ENCODE results near the gene RPTOR.

Gene RPTOR

GRCh38 chr17:80850109-80850508 is 305.5 kb downstream of the RPTOR start:
- Mint-ChIP-seq H3K36me3 (ENCODE audit: low read depth) (peaks cover 38% of the 10 kb centered on the region), H3K4me1 (peaks cover 55% of the 10 kb centered on the region), H3K27me3 (no peaks in the 10 kb centered on the region), H3K27ac (peak overlapping the region; percentile 0), H3K9me3 (no peaks in the 10 kb centered on the region), H3K4me3 (no peak overlapping the region)
- DNase-seq (no peak), ATAC-seq (no peak)

- H3K4me1 Mint-ChIP-seq, result peaks cover 56% of the 10 kb centered on the region
- peak overlapping the region; percentile 0 for H3K27ac Mint-ChIP-seq
- ATAC-seq, result no peak
- no peaks in the 10 kb centered on the region for H3K9me3 Mint-ChIP-seq
- no peak overlapping the region for H3K4me3 Mint-ChIP-seq
- no peaks in the 10 kb centered on the region for H3K27me3 Mint-ChIP-seq
- DNase-seq, result no peak
- H3K36me3 Mint-ChIP-seq (ENCODE audit: low read depth), result peaks cover 39% of the 10 kb centered on the region
Observed at GRCh38 chr17:80850817-80851216, 306.2 kb downstream of the RPTOR start.

GRCh38 chr17:80851277-80851925 is 306.8 kb downstream of the RPTOR start:
- no peak overlapping the region for H3K4me3 Mint-ChIP-seq
- peak overlapping the region; percentile 4 for H3K27ac Mint-ChIP-seq
- H3K9me3 Mint-ChIP-seq, result no peaks in the 10 kb centered on the region
- H3K4me1 Mint-ChIP-seq, result peaks cover 56% of the 10 kb centered on the region
- no peaks in the 10 kb centered on the region for H3K27me3 Mint-ChIP-seq
- DNase-seq (no peak), ATAC-seq (no peak)
- H3K36me3 Mint-ChIP-seq (ENCODE audit: low read depth), result peaks cover 42% of the 10 kb centered on the region

GRCh38 chr17:80852476-80853015 is 307.9 kb downstream of the RPTOR start:
- peaks cover 56% of the 10 kb centered on the region for H3K4me1 Mint-ChIP-seq
- H3K27ac Mint-ChIP-seq, result no peak overlapping the region
- H3K4me3 Mint-ChIP-seq, result no peak overlapping the region
- no peak for ATAC-seq
- peaks cover 40% of the 10 kb centered on the region for H3K36me3 Mint-ChIP-seq (ENCODE audit: low read depth)
- H3K27me3 Mint-ChIP-seq, result no peaks in the 10 kb centered on the region
- DNase-seq, result no peak
- no peaks in the 10 kb centered on the region for H3K9me3 Mint-ChIP-seq

GRCh38 chr17:80853076-80853475 is 308.4 kb downstream of the RPTOR start:
- Mint-ChIP-seq H3K4me1 (peaks cover 56% of the 10 kb centered on the region), H3K9me3 (no peaks in the 10 kb centered on the region), H3K27me3 (no peaks in the 10 kb centered on the region), H3K27ac (no peak overlapping the region), H3K36me3 (ENCODE audit: low read depth) (peaks cover 35% of the 10 kb centered on the region), H3K4me3 (no peak overlapping the region)
- ATAC-seq (no peak), DNase-seq (no peak)

DNA sequence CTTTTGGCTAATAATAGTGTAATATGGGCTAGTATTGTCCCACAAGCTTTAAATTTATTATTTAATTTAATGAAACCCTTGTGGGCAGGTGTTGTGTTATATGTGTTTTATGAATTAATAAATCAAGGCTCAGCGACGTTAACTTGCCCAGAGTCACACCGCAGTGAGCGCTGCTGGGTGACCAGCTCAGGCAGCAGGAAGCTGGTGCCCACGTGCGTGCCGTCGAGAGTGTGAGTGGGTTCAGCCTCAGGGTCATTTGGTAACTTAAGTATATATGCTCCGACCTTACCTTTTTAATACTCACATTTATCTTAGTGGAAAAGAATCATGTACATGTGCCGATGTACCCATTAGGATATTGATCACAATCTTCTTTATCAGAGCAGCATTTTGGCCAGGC is 309.6 kb downstream of the RPTOR start:
- H3K27ac Mint-ChIP-seq, result peak overlapping the region; percentile 34
- H3K36me3 Mint-ChIP-seq (ENCODE audit: low read depth), result peaks cover 33% of the 10 kb centered on the region
- H3K9me3 Mint-ChIP-seq, result no peaks in the 10 kb centered on the region
- no peak overlapping the region for H3K4me3 Mint-ChIP-seq
- H3K4me1 Mint-ChIP-seq, result peaks cover 56% of the 10 kb centered on the region
- DNase-seq, result no peak
- no peaks in the 10 kb centered on the region for H3K27me3 Mint-ChIP-seq
- no peak for ATAC-seq

DNA sequence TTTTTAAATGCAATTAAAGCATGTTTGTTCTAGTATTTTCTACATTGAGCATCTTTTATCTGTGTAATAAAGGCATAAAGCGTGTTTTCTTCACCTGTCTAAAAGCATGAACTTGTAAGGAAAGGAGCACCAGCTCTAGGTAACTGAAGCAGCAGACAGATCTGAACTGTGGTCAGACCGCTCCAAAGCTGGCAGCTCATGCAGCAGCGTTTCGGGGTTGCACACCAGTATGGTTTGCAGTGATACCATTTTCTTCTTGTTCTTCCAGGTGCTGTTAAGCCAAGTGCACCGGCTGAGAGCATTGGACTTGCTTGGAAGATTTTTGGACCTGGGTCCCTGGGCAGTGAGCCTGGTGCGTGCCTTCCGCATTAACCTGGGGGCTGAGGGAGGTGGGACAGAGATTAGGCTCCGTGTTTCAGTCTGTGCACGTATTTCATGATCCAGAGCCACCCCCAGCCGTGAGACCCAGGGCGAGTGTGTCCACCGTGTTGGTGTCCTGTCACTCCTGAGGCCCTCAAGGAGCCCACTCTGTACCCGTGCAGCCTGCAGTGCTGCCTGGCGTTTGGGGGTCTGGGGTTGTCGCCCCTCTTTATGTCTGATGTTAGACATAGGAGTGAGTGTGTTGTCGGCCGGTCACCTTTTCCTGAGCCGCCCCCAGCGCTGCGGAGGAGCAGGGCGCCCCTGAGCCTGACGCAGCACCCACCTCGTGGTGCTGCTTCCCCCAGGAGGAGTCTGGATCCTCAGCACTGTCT is 310.7 kb downstream of the RPTOR start:
- peaks cover 58% of the 10 kb centered on the region for H3K4me1 Mint-ChIP-seq
- peaks cover 28% of the 10 kb centered on the region for H3K36me3 Mint-ChIP-seq (ENCODE audit: low read depth)
- peak overlapping the region; percentile 97 for H3K27ac Mint-ChIP-seq
- DNase-seq (no peak), ATAC-seq (no peak)
- no peaks in the 10 kb centered on the region for H3K9me3 Mint-ChIP-seq
- no peak overlapping the region for H3K4me3 Mint-ChIP-seq
- no peaks in the 10 kb centered on the region for H3K27me3 Mint-ChIP-seq

DNA sequence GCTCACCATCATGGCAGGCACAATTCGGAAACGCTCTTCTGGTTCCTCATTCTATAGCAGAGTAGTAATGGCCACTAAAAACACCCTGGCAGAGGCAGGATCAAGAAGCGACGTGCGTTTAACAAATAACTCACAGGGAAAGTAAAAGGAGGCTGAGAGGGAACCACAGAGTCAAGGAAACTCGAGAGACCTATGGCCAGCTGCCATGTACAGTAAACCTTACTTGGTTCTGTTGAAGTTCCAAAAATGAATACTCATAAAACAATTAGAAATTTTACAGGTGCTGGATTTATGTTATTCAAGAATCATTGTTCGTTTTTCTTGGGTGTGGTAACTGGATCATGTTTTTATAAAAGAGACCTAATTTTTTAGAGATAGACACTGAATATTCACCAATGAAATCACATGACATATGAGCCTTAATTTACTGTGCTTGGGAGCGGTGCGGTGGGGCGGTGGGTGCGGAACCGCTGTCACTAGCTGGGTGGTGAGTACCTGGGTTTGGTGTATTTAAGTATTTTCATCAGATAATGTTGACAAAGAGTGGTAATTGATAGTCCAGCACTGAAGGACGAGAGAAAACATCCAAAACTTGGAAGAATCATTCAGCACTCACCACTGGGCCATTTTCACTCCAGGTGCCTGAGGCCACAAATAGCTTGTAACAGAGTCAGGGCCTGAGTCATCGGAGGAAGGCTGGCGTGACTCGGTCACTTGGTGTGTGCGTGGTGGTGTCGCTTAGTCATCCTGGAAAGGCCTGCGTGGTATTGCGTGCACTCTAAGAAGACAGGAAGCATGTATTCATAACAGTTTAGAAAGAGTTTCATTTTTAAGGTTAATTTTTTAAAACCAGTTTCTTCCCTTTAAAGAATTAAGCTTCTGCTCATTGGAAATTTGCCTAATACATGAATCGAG is 311.6 kb downstream of the RPTOR start:
- peak; percentile 82 for DNase-seq
- Mint-ChIP-seq H3K36me3 (ENCODE audit: low read depth) (peaks cover 31% of the 10 kb centered on the region), H3K27me3 (no peaks in the 10 kb centered on the region), H3K9me3 (no peaks in the 10 kb centered on the region), H3K27ac (peak overlapping the region; percentile 97), H3K4me1 (peaks cover 65% of the 10 kb centered on the region), H3K4me3 (peak overlapping the region; percentile 55)
- peak; percentile 98 for ATAC-seq

GRCh38 chr17:80856863-80857755 is 312.5 kb downstream of the RPTOR start:
- no peak for DNase-seq
- peak overlapping the region; percentile 55 for H3K4me3 Mint-ChIP-seq
- no peaks in the 10 kb centered on the region for H3K27me3 Mint-ChIP-seq
- H3K4me1 Mint-ChIP-seq, result peaks cover 71% of the 10 kb centered on the region
- peak; percentile 16 for ATAC-seq
- peak overlapping the region; percentile 97 for H3K27ac Mint-ChIP-seq
- peaks cover 40% of the 10 kb centered on the region for H3K36me3 Mint-ChIP-seq (ENCODE audit: low read depth)
- H3K9me3 Mint-ChIP-seq, result no peaks in the 10 kb centered on the region

- Mint-ChIP-seq H3K4me3 (no peak overlapping the region), H3K4me1 (peaks cover 77% of the 10 kb centered on the region)
Observed at GRCh38 chr17:80857756-80858171, 313.1 kb downstream of the RPTOR start.

DNA sequence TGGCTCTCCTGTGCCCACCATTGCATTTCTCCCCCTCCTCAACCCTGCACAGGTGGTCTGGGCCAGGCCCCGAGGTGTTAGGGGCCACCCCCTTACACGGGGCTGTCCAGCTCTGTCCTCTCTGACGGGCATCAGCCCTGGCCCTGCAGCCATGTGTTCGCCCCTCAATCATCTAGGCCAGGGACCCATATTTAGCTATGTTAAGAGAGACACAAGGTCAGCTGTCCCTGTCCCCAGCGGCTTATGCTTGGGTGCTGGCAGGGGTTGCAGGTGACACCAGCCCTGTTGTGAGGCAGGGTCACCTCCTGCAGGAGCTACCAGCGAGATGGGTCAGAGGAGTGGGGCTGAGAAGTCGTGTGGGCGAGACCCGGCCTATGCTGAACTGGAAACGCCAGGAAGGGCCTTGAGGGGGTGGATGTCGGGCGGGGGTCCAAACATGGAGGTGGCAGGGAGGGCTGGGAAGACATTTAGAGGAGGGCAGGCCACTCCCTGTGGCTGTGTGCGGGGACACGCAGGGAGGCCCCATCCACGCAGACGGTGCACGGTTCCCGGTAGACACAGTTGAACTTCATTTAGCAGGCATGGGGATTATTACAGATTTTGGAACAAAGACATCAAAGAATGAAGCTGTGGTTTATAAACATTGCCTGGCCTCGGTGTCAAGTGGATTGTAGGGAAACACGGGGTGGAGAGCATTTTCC is 313.8 kb downstream of the RPTOR start:
- H3K36me3 Mint-ChIP-seq (ENCODE audit: low read depth), result peaks cover 53% of the 10 kb centered on the region
- DNase-seq (no peak), ATAC-seq (no peak)
- peaks cover 5% of the 10 kb centered on the region for H3K9me3 Mint-ChIP-seq
- no peaks in the 10 kb centered on the region for H3K27me3 Mint-ChIP-seq
- H3K4me3 Mint-ChIP-seq, result no peak overlapping the region
- H3K27ac Mint-ChIP-seq, result peak overlapping the region; percentile 97
- peaks cover 82% of the 10 kb centered on the region for H3K4me1 Mint-ChIP-seq

More at GRCh38 chr17:80857756-80858171, 313.1 kb downstream of the RPTOR start:
- Mint-ChIP-seq H3K9me3 (no peaks in the 10 kb centered on the region), H3K27me3 (no peaks in the 10 kb centered on the region), H3K27ac (peak overlapping the region; percentile 97), H3K36me3 (ENCODE audit: low read depth) (peaks cover 46% of the 10 kb centered on the region)
- DNase-seq (no peak), ATAC-seq (no peak)

DNA sequence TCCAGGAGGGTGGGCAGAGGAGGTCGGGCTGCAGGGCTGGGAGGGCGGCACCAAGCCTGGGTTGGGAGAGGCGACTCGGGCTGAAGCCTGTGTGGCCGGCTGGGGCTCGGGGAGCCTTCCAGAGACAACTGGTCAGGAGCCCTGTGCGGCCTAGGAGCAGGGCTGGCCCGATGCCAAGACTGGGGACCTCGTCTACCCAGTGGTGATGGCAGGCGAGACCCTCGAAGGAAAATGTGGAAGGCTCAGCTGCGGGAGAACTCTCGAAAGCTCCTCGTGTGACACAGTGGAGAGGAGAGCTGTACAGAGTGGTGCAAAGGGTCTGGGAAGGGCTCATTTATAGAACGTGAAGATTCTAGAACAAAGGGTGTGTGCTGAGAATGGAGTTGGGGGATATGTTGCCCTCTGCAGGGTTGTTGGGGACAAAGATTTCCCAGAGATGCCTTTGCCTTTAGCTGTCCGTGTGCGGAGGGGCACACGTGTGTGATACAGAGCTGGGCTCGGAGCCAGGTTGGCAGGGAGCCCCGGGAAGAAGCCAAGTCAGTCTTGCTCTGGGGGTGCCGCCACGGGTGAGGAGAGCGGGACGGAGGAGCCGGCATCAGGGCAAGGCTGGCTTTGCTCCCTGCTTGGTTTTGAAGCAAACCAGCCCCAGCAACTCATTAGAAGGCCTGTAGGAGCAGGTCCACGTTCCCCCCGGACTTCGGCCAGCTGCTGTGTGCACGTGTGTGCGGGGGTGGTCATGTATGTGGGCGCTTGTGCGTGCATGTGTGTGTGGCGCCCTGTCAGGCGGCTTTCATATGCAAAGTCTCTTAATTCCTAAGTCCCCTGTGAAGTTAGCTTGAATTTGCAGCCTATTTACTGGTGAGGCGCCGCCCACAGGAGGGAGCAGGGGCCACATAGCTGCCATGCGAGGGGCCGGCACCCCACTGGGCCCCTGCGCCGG is 314.6 kb downstream of the RPTOR start:
- Mint-ChIP-seq H3K4me1 (peaks cover 89% of the 10 kb centered on the region), H3K9me3 (peaks cover 14% of the 10 kb centered on the region), H3K27ac (peak overlapping the region; percentile 97), H3K4me3 (no peak overlapping the region), H3K27me3 (no peaks in the 10 kb centered on the region), H3K36me3 (ENCODE audit: low read depth) (peaks cover 60% of the 10 kb centered on the region)
- DNase-seq (no peak), ATAC-seq (no peak)
